B cell (primary cell): ENCODE results near the gene ADAM11. TPM values are rescaled to one million over a fixed set of nuclear protein-coding genes. Genes with fewer than 3 reads are reported as not detected.

Experiments
- ATAC-seq: fragments of 200-7000 bp; cut with Tn5 transposase; one replicate; pipeline ENCODE4 v1.10.0; 2021; ENCODE audit warnings: low read depth, mild to moderate bottlenecking, moderate number of reproducible peaks, moderate library complexity
- CTCF ChIA-PET: fragments of 350-600 bp; sonication (Branson Sonifier 250); formaldehyde crosslinking; loops from one replicate; lab custom pipeline; 2021; ENCODE audit warnings: antibody characterized with exemption, inconsistent platforms; lab: Charles Lee
- POLR2A ChIA-PET: fragments of 350-600 bp; sonication (Branson Sonifier 250); formaldehyde crosslinking; loops from one replicate; lab custom pipeline; 2021; ENCODE audit warnings: antibody characterized with exemption; lab: Charles Lee
- DNase-seq: peaks from one replicate; pipeline ENCODE4 v3.0.0; 2013
- H2AFZ ChIP-seq: 2 replicates; pipeline ENCODE4 v1.6.1; 2012; ENCODE audit warnings: mild to moderate bottlenecking, low read depth, low read length; ENCODE audit not compliant: insufficient read depth, poor library complexity, severe bottlenecking
- H3K27ac ChIP-seq, 2 donors: 1 replicate in 1 of 2; 2 replicates in 1 of 2; pipeline ENCODE4 v1.5.1; 2012 to 2013; ENCODE audit warnings: low read length in 2 of 2, mild to moderate bottlenecking in 2 of 2, moderate library complexity in 1 of 2
- H3K27me3 ChIP-seq, 4 experiments: fragments of 200-600 bp in 1 of 4; sonication (generic) in 1 of 4; replicated peaks in 1 of 4; 1 replicate in 2 of 4; 2 replicates in 2 of 4; pipeline versions ENCODE4 v1.6.1 to v1.7.0; 2013 to 2016; ENCODE audit warnings: low read length in 3 of 4, mild to moderate bottlenecking in 2 of 4, mixed read lengths in 1 of 4, moderate library complexity in 1 of 4; ENCODE audit not compliant: insufficient read depth in 4 of 4, control insufficient read depth in 3 of 4; ENCODE audit errors: control extremely low read depth in 1 of 4
- H3K36me3 ChIP-seq, 2 experiments: replicated peaks in 1 of 2; 1 replicate in 1 of 2; 2 replicates in 1 of 2; pipeline versions ENCODE4 v1.6.1 to v1.7.1; 2013; ENCODE audit warnings: low read length in 1 of 2; ENCODE audit not compliant: insufficient read depth in 2 of 2, control insufficient read depth in 1 of 2; ENCODE audit errors: control extremely low read depth in 1 of 2, extremely low read depth in 1 of 2
- H3K4me1 ChIP-seq, 2 donors: fragments of 200-600 bp in 1 of 2; sonication (generic) in 1 of 2; 1 replicate in 1 of 2; 2 replicates in 1 of 2; pipeline versions ENCODE4 v1.5.1 to v1.6.1; 2013 to 2017; ENCODE audit warnings: low read length in 2 of 2; ENCODE audit not compliant: control insufficient read depth in 2 of 2, insufficient read depth in 2 of 2
- H3K4me2 ChIP-seq: replicated peaks from 2 replicates; pipeline ENCODE3; 2012; ENCODE audit warnings: mild to moderate bottlenecking, low read depth, low read length; ENCODE audit not compliant: poor library complexity, severe bottlenecking
- H3K4me3 ChIP-seq, 5 experiments: fragments of 200-600 bp in 1 of 5; sonication (generic) in 1 of 5; 1 replicate in 3 of 5; 2 replicates in 2 of 5; pipeline versions ENCODE4 v1.5.1 to v1.7.0; 2011 to 2016; ENCODE audit warnings: low read length in 4 of 5, mild to moderate bottlenecking in 4 of 5, low read depth in 2 of 5, control low read depth in 1 of 5, moderate library complexity in 1 of 5; ENCODE audit not compliant: insufficient read depth in 1 of 5; ENCODE audit errors: control extremely low read depth in 1 of 5, extremely low read depth in 1 of 5
- H3K79me2 ChIP-seq: fragments of 200-600 bp; sonication (generic); one replicate; pipeline ENCODE4 v1.6.0; 2016; ENCODE audit warnings: low read length; ENCODE audit not compliant: control insufficient read depth, insufficient read depth
- H3K9ac ChIP-seq: fragments of 200-600 bp; sonication (generic); 2 replicates; pipeline ENCODE4 v1.6.1; 2017; ENCODE audit warnings: mild to moderate bottlenecking, low read length, moderate library complexity
- H3K9me3 ChIP-seq, 3 donors: one replicate each; pipeline versions ENCODE4 v1.6.1 to v1.7.1; 2013; ENCODE audit warnings: low read length in 2 of 3; ENCODE audit not compliant: control insufficient read depth in 2 of 3, insufficient read depth in 1 of 3; ENCODE audit errors: control extremely low read depth in 1 of 3
- H4K20me1 ChIP-seq: 2 replicates; pipeline ENCODE4 v1.6.0; 2012; ENCODE audit warnings: mild to moderate bottlenecking, low read length; ENCODE audit not compliant: insufficient read depth, control insufficient read depth, poor library complexity, severe bottlenecking
- H3K27ac Mint-ChIP-seq: one replicate; pipeline ENCODE4 v1.8.0; 2021; ENCODE audit warnings: mixed read lengths
- H3K27me3 Mint-ChIP-seq: one replicate; pipeline ENCODE4 v1.8.0; 2021; ENCODE audit warnings: mixed read lengths
- H3K4me1 Mint-ChIP-seq: one replicate; pipeline ENCODE4 v1.8.0; 2021; ENCODE audit warnings: mixed read lengths
- H3K4me3 Mint-ChIP-seq: one replicate; pipeline ENCODE4 v1.8.0; 2021; ENCODE audit warnings: mixed read lengths
- H3K9me3 Mint-ChIP-seq: one replicate; pipeline ENCODE4 v1.8.0; 2022; ENCODE audit warnings: mixed read lengths; ENCODE audit not compliant: insufficient read depth
- EZH2 ChIP-seq: IDR thresholded peaks from 2 replicates; pipeline ENCODE4 v1.6.1; 2012; ENCODE audit warnings: borderline replicate concordance, low read depth, mild to moderate bottlenecking, moderate library complexity, low read length; ENCODE audit not compliant: insufficient read depth, poor library complexity, severe bottlenecking
- WGBS: methylation state at CpG from one replicate; pipeline ENCODE4 v1.1.5; 2013; ENCODE audit warnings: missing lambda C conversion rate; ENCODE audit not compliant: insufficient coverage; 5-methylcytosine and 5-hydroxymethylcytosine counted together
- intact Hi-C: fragments of 100-400 bp; cut with micrococcal nuclease; formaldehyde crosslinking; loops from one replicate; pipeline ENCODE4 v1.10.0; 2022
- polyA minus RNA-seq: library from RNA; depleted of rRNA, polyadenylated mRNA; stranded (reverse); fragments of >200 nt; gene quantifications from 2 replicates; pipeline ENCODE4 v1.2.3, GENCODE V29; 2012
- polyA plus RNA-seq: library from polyadenylated mRNA; depleted of rRNA; stranded (reverse); fragments of >200 nt; gene quantifications from 2 replicates; pipeline ENCODE4 v1.2.3, GENCODE V29; 2012
- total RNA-seq, 2 donors: library from RNA; stranded (reverse); fragments of 120-200 nt in 1 of 2; gene quantifications; 1 replicate in 1 of 2; 2 replicates in 1 of 2; pipeline versions ENCODE4 v1.2.3 to v1.2.4, GENCODE V29; 2013 to 2022
- TF ChIP-seq, protein P1 (sequence below): fragments of 200-600 bp; IDR thresholded peaks from one replicate; pipeline ENCODE4 v1.8.0; 2022; ENCODE audit warnings: antibody characterized with exemption, mild to moderate bottlenecking

The ADAM11 gene
- total RNA-seq (0.34 and 0.39 TPM in 2 replicates), polyA plus RNA-seq (0.62 and 1.00 TPM in 2 replicates), polyA minus RNA-seq (0.50 TPM in 1 of 2 replicates, not detected in the other)
- total RNA-seq (2013) = 0.44 TPM

DNA sequence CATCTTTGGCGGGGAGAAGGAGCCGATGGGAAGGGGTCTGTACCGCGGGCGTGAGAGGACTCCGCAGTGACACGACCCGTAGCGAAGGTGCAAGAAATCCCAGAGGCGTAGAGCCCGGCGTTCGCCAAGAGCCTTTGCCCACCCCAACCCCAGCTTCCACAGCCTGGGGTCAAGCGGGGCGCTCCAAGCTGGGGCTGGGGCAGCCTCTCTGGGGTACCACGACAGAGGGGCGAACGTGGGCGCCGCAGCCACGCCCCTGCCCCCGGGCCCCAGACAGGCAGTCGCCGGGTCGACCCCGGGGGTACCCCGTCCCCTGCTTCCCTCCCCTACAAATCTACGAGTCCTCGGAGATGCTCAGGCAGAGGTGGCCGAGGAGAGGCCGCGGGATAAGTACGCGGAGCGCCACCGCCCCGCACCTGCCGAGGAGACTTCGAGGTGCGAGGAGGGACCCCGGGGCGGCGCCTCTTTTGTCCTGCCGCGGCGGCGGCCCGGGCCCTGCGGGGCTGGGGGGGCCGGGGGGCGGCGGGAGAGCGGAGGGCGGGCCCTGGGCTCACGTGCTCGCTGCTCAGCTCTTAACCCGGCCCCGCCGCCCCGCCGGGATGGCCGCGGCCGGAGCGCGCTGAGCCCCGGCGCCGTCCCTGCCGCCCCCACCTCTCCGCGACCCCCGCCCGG is at the start of gene ADAM11:
TSS of gene ADAM11 (plus strand) at position 575 of the 672 bp plus-strand sequence. CDS start 212 bp downstream, outside the sequence.
- Histone ChIP-seq H3K4me3 (peak within 1 kb of the TSS in 2 of 5 experiments; percentile 25 to 41), H4K20me1 (no peaks in the 10 kb centered on the region), H3K4me1 (peaks cover 11 to 12% of the 10 kb centered on the region in 2 donors), H3K9me3 (peaks cover 0 to 6% (median 0%) of the 10 kb centered on the region in 3 donors), H3K27me3 (peaks cover 0 to 39% (median 16%) of the 10 kb centered on the region in 4 experiments), H3K9ac (peak within 1 kb of the TSS; percentile 26), H2AFZ (peak within 1 kb of the TSS; percentile 52), H3K36me3 (no peaks in the 10 kb centered on the region), H3K79me2 (no peaks in the 10 kb centered on the region), H3K27ac (no peak within 1 kb of the TSS), H3K4me2 (peak within 1 kb of the TSS; percentile 76)
- Mint-ChIP-seq H3K27me3 (peaks cover 33% of the 10 kb centered on the region), H3K4me3 (peak within 1 kb of the TSS; percentile 61), H3K4me1 (peaks cover 3% of the 10 kb centered on the region), H3K27ac (no peak within 1 kb of the TSS), H3K9me3 (no peaks in the 10 kb centered on the region)
- intact Hi-C loops = no loop called here
- 7% methylated on average over 67 of the region's 74 CpGs for WGBS
- POLR2A ChIA-PET = no interaction called here
- ATAC-seq (peak; percentile 47), DNase-seq (peak; percentile 38)
- CTCF ChIA-PET = no interaction called here
- no peak for TF ChIP-seq EZH2
- TF ChIP-seq, protein P1, sequence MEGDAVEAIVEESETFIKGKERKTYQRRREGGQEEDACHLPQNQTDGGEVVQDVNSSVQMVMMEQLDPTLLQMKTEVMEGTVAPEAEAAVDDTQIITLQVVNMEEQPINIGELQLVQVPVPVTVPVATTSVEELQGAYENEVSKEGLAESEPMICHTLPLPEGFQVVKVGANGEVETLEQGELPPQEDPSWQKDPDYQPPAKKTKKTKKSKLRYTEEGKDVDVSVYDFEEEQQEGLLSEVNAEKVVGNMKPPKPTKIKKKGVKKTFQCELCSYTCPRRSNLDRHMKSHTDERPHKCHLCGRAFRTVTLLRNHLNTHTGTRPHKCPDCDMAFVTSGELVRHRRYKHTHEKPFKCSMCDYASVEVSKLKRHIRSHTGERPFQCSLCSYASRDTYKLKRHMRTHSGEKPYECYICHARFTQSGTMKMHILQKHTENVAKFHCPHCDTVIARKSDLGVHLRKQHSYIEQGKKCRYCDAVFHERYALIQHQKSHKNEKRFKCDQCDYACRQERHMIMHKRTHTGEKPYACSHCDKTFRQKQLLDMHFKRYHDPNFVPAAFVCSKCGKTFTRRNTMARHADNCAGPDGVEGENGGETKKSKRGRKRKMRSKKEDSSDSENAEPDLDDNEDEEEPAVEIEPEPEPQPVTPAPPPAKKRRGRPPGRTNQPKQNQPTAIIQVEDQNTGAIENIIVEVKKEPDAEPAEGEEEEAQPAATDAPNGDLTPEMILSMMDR = no peak

DNA sequence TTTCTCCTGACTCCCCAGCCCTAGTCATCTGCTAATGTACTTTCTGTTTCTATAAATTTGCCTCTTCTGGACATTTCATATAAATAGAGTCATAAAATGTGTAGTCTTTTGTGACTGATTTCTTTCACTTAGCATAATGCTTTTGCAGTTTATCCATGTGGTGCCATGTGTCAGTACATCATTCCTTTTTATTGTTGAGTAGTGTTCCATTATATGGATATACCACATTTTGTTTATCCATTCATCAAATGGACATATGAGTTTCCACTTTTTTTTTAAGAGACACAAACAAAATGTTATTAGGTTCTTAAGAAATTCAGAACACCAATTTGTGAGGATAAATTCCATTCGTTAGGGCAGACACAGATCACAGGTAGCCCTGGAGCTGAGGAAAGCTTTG is 39.3 kb upstream of the ADAM11 start:
- no peak overlapping the region for H2AFZ ChIP-seq
- WGBS = no CpG with 5 or more reads among the region's 1 CpG
- H3K9me3 Mint-ChIP-seq = no peaks in the 10 kb centered on the region
- no peak for TF ChIP-seq EZH2
- TF ChIP-seq, protein P1 = no peak
- H3K4me1 Mint-ChIP-seq = no peaks in the 10 kb centered on the region
- H3K9me3 ChIP-seq = no peaks in the 10 kb centered on the region
- POLR2A ChIA-PET = no interaction called here
- H3K4me1 ChIP-seq = no peaks in the 10 kb centered on the region
- H3K27me3 ChIP-seq = no peaks in the 10 kb centered on the region
- H3K79me2 ChIP-seq = no peaks in the 10 kb centered on the region
- DNase-seq (no peak), ATAC-seq (no peak)
- no peaks in the 10 kb centered on the region for H4K20me1 ChIP-seq
- H3K27ac Mint-ChIP-seq = no peak overlapping the region
- CTCF ChIA-PET = no interaction called here
- H3K4me3 Mint-ChIP-seq = no peak overlapping the region
- no peaks in the 10 kb centered on the region for H3K27me3 Mint-ChIP-seq
- H3K4me3 ChIP-seq = no peak overlapping the region
- intact Hi-C loops = no loop called here
- H3K27ac ChIP-seq = no peak overlapping the region
- no peak overlapping the region for H3K4me2 ChIP-seq
- H3K9ac ChIP-seq = no peak overlapping the region
- peaks cover 0 to 7% of the 10 kb centered on the region in 2 experiments for H3K36me3 ChIP-seq
